DMS53 treated with DMSO at 0.1 percent for 48 hours (cell line): ENCODE measurements around the gene RNF34.

Experiments
- DNase-seq: peaks from one replicate; lab custom pipeline; 2025; ENCODE audit not compliant: unreplicated experiment; lab: John Stamatoyannopoulos, UW

RNF34 gene

GRCh38 chr12:121436706-121437105, 36.8 kb downstream of the RNF34 start:
- no peak for DNase-seq

- DNase-seq = no peak
Measured at GRCh38 chr12:121438905-121439304, 39.0 kb downstream of the RNF34 start.

- no peak for DNase-seq
Measured at GRCh38 chr12:121439715-121440114, 39.8 kb downstream of the RNF34 start.

- no peak for DNase-seq
Measured at GRCh38 chr12:121440768-121441167, 40.9 kb downstream of the RNF34 start.

GRCh38 chr12:121441555-121441954, 41.6 kb downstream of the RNF34 start:
- no peak for DNase-seq

- no peak for DNase-seq
Measured at GRCh38 chr12:121442028-121442948, 42.4 kb downstream of the RNF34 start.

GRCh38 chr12:121443193-121443870, 43.4 kb downstream of the RNF34 start:
- peak; percentile 65 for DNase-seq

- no peak for DNase-seq
Measured at GRCh38 chr12:121443911-121444841, 44.3 kb downstream of the RNF34 start.

GRCh38 chr12:121444842-121445202, 44.9 kb downstream of the RNF34 start:
- DNase-seq = no peak

GRCh38 chr12:121446750-121447149, 46.8 kb downstream of the RNF34 start:
- DNase-seq = no peak

GRCh38 chr12:121448771-121449315, 48.9 kb downstream of the RNF34 start:
- no peak for DNase-seq

- no peak for DNase-seq
Measured at GRCh38 chr12:121451961-121452339, 52.0 kb downstream of the RNF34 start.

GRCh38 chr12:121452340-121452984, 52.5 kb downstream of the RNF34 start:
- no peak for DNase-seq

- DNase-seq = no peak
Measured at GRCh38 chr12:121452985-121453360, 53.1 kb downstream of the RNF34 start.

- DNase-seq = no peak
Measured at GRCh38 chr12:121453629-121454028, 53.7 kb downstream of the RNF34 start.

GRCh38 chr12:121454921-121455320, 55.0 kb downstream of the RNF34 start:
- DNase-seq = no peak

GRCh38 chr12:121455766-121456420, 56.0 kb downstream of the RNF34 start:
- no peak for DNase-seq

GRCh38 chr12:121456551-121456950, 56.6 kb downstream of the RNF34 start:
- DNase-seq = no peak

GRCh38 chr12:121461048-121461447, 61.1 kb downstream of the RNF34 start:
- no peak for DNase-seq

GRCh38 chr12:121464331-121464730, 64.4 kb downstream of the RNF34 start:
- DNase-seq = no peak
